ENCODE data around the gene RFLNA.

DNA sequence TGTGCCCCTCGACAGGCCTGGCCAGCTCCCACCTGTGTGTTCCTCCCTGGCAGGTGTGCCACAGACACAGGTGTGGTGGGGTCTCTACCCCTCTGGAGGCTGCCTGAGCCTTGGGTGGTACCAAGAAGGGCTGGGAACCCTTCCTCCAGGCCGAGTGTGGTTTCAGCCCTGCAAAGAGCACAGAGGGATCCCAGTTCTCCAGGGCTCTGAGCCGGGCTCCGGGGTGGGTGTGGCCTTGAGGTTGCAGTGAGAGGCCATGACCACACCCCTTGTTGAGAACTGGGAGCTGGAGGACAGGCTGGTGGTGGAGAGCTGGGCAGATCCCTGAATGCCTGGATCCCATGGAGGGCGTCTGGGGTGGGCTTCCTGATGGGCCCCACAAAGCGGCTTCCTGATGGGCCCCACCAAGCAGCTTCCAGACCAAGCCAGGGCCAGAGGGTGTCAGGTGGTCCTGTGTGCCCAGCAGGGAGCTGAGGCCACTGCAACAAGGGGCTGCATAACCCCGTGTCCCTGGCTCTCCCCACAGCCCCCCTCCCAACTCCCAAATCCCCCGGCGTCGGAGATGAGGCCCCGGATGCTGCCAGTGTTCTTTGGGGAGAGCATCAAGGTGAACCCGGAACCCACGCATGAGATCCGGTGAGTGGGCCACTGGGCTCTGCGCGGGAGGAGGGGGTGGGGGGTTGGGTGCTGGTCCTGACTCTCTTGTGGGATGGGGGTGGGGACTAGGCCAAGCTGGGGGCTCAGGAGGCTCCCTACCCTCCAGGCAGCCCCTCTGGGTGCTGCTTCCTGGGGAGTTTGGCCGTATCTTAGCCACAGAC, 16.6 kb downstream of the RFLNA start:
- TF ChIP-seq, protein P1, sequence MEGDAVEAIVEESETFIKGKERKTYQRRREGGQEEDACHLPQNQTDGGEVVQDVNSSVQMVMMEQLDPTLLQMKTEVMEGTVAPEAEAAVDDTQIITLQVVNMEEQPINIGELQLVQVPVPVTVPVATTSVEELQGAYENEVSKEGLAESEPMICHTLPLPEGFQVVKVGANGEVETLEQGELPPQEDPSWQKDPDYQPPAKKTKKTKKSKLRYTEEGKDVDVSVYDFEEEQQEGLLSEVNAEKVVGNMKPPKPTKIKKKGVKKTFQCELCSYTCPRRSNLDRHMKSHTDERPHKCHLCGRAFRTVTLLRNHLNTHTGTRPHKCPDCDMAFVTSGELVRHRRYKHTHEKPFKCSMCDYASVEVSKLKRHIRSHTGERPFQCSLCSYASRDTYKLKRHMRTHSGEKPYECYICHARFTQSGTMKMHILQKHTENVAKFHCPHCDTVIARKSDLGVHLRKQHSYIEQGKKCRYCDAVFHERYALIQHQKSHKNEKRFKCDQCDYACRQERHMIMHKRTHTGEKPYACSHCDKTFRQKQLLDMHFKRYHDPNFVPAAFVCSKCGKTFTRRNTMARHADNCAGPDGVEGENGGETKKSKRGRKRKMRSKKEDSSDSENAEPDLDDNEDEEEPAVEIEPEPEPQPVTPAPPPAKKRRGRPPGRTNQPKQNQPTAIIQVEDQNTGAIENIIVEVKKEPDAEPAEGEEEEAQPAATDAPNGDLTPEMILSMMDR (IDR thresholded peaks at IDR 0.05): no peak
- TF ChIP-seq POLR2AphosphoS5 (IDR thresholded peaks at IDR 0.05) (no peak), POLR2A (IDR thresholded peaks at IDR 0.05) (no peak), EP300 (IDR thresholded peaks at IDR 0.05) (no peak)

Data from suprapubic skin (tissue), 4 donors.